A673 (cell line): ENCODE data around the gene PRR20E.

Experiments used
- EZH2 ChIP-seq: fragments of 200-600 bp; sonication (generic); IDR thresholded peaks from 2 replicates; pipeline ENCODE4 v1.6.1; 2017; ENCODE audit warnings: borderline replicate concordance, low read depth, mild to moderate bottlenecking, mixed read lengths, antibody characterized with exemption, low read length; ENCODE audit not compliant: poor library complexity, severe bottlenecking
- TF ChIP-seq, protein P1 (sequence below): fragments of 300-800, 200-600 bp; sonication (generic); conservative IDR thresholded peaks from 2 replicates; pipeline ENCODE4 v1.5.1; 2017; ENCODE audit warnings: low read depth, mild to moderate bottlenecking, antibody characterized with exemption, low read length, moderate library complexity, mixed read lengths

DNA sequence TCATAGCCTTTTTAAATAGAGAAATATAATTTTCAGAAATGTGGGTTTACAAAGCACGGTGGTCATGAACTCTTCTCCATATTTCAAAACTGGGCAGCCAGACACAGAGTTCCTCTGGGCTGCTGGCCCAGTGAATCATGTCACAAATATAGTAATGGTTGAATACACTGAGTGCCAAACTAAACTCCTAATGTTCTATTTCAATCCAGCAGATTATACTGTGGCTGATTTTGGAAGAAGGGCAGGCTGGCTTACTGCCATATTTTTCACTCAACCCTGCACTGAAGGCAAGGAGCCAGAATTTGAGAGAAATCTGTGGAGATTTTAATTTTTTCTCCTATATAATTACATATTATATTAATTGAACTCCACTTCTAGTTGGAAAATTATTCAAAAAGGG lies 43.3 kb upstream of the PRR20E start:
- TF ChIP-seq, protein P1, sequence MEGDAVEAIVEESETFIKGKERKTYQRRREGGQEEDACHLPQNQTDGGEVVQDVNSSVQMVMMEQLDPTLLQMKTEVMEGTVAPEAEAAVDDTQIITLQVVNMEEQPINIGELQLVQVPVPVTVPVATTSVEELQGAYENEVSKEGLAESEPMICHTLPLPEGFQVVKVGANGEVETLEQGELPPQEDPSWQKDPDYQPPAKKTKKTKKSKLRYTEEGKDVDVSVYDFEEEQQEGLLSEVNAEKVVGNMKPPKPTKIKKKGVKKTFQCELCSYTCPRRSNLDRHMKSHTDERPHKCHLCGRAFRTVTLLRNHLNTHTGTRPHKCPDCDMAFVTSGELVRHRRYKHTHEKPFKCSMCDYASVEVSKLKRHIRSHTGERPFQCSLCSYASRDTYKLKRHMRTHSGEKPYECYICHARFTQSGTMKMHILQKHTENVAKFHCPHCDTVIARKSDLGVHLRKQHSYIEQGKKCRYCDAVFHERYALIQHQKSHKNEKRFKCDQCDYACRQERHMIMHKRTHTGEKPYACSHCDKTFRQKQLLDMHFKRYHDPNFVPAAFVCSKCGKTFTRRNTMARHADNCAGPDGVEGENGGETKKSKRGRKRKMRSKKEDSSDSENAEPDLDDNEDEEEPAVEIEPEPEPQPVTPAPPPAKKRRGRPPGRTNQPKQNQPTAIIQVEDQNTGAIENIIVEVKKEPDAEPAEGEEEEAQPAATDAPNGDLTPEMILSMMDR = no peak
- TF ChIP-seq EZH2 = no peak
